Adipocyte (in vitro differentiated cells): ENCODE data around the gene GBE1.

Experiments
- DNase-seq: peaks from one replicate; pipeline ENCODE4 v3.0.0-alpha.2; 2015; ENCODE audit warnings: low read depth
- H3K27me3 ChIP-seq: replicated peaks from 2 replicates; pipeline ENCODE4 v1.7.0; 2013; ENCODE audit warnings: mild to moderate bottlenecking, low read length, moderate library complexity; ENCODE audit not compliant: control insufficient read depth, insufficient read depth
- H3K36me3 ChIP-seq: 2 replicates; pipeline ENCODE4 v1.7.0; 2013; ENCODE audit warnings: low read length, mild to moderate bottlenecking, moderate library complexity; ENCODE audit not compliant: control insufficient read depth, insufficient read depth, severe bottlenecking
- H3K4me1 ChIP-seq: 2 replicates; pipeline ENCODE4 v1.7.0; 2013; ENCODE audit warnings: mild to moderate bottlenecking, low read length, moderate library complexity; ENCODE audit not compliant: control insufficient read depth, insufficient read depth
- H3K4me3 ChIP-seq: 2 replicates; pipeline ENCODE4 v1.7.0; 2013; ENCODE audit warnings: mild to moderate bottlenecking, low read length, moderate library complexity
- H3K9ac ChIP-seq: 2 replicates; pipeline ENCODE4 v1.7.0; 2013; ENCODE audit warnings: mild to moderate bottlenecking, low read length, moderate library complexity
- H3K9me3 ChIP-seq: 2 replicates; pipeline ENCODE4 v1.7.0; 2013; ENCODE audit warnings: mild to moderate bottlenecking, low read length, moderate library complexity; ENCODE audit not compliant: control insufficient read depth

Gene GBE1

DNA sequence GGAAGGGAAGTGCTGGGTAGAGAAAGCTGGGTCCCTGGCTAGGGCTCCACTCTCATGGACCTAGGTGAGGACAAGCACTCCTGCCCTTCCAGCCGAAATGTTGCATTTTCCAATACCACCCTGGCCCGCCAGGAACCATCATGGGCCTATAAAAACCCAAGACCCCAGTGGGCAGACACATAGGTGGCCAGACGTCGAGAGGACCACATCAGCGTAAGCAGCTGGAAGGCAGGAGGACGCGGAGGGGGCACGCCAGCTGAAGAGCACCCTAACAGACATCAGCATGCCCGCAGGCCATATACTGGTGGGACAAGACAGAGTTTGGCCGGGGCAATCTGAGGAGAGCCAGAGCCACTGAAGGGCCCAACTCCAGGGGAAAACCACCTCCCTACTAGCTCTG, 98.3 kb downstream of the GBE1 start:
- H3K36me3 ChIP-seq: peaks cover 45% of the 10 kb centered on the region
- H3K4me1 ChIP-seq: peaks cover 44% of the 10 kb centered on the region
- no peak overlapping the region for H3K9ac ChIP-seq
- no peaks in the 10 kb centered on the region for H3K9me3 ChIP-seq
- H3K27me3 ChIP-seq: no peaks in the 10 kb centered on the region
- no peak overlapping the region for H3K4me3 ChIP-seq
- DNase-seq: no peak

- H3K9ac ChIP-seq: no peak overlapping the region
- DNase-seq: no peak
- H3K4me3 ChIP-seq: no peak overlapping the region
- H3K9me3 ChIP-seq: no peaks in the 10 kb centered on the region
- peaks cover 36% of the 10 kb centered on the region for H3K4me1 ChIP-seq
- H3K36me3 ChIP-seq: peaks cover 40% of the 10 kb centered on the region
- no peaks in the 10 kb centered on the region for H3K27me3 ChIP-seq
Measured at GRCh38 chr3:81660036-81660435, 101.4 kb downstream of the GBE1 start.

DNA sequence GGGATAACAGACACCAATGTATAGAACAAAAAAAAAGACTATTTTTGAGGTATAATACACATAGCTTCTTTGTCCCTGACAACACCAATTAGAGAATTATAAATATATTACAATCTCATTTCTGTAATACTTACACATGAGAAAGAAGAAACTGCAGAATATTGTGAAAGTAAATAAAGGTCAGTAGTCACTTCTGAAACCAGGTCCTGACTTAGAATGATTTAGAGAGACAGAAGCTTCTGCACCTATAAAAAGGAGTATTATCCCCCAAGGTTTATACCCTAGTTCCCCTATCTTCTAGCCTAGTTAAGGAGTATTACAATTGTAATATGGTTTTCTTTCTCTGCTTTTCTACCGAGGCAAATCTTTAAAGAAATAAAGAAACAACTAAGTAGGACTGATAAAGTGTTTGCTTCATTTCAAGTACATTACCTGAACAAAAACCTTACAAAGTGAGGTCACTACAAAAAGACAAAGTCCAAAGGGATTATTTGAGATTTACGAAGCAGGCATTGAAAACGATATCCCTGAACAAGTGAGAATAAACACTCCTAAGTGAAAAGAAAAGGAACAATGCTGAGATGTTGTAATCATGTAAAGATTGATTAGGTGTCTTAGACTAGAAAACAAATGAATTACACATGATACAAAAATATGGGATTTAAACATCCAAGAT, 103.0 kb downstream of the GBE1 start:
- H3K36me3 ChIP-seq: peaks cover 32% of the 10 kb centered on the region
- H3K9me3 ChIP-seq: no peaks in the 10 kb centered on the region
- H3K4me1 ChIP-seq: peaks cover 26% of the 10 kb centered on the region
- H3K27me3 ChIP-seq: no peaks in the 10 kb centered on the region
- no peak overlapping the region for H3K4me3 ChIP-seq
- no peak for DNase-seq
- H3K9ac ChIP-seq: no peak overlapping the region

DNA sequence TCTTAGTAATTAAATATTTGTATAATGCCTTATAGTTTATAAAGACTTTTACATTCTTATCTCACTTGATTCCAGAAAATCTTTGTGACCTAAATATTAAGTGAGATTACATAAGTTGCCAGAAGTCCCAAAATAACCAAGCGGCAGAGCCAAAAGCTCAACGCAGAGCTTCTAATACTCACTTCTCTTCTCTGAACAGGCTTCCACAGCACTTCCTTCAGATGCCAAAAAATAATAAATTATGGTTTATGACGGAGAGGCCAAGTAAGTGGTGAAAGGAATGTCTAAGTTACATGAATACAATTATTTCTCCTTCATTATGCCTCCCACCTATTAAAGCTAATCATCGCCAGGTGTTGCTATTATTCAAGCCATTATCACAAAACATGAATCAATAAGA, 110.3 kb downstream of the GBE1 start:
- H3K27me3 ChIP-seq: no peaks in the 10 kb centered on the region

DNA sequence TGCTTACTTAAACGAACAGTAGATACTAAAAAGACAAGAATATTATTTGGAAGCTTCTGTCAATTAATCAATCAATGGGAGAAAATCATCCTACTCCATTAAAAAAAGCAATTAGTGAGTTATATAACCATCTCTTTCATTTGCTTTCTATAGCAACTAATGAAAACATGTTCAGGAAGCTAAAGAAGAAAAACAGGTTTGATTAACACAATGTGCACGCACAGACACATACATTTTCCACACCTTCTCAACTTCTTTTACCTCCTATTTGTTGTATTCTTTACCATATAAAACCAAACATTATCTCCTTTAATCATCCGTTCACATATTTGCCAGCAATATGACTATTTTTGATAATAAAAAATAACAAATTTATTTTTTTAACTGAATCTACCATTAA, 111.3 kb downstream of the GBE1 start:
- no peak for DNase-seq
- H3K27me3 ChIP-seq: no peaks in the 10 kb centered on the region
- H3K9ac ChIP-seq: no peak overlapping the region
- no peak overlapping the region for H3K4me3 ChIP-seq
- H3K4me1 ChIP-seq: peaks cover 4% of the 10 kb centered on the region
- no peaks in the 10 kb centered on the region for H3K9me3 ChIP-seq
- peaks cover 68% of the 10 kb centered on the region for H3K36me3 ChIP-seq

More for the DNA sequence above, 110.3 kb downstream of the GBE1 start:
- Histone ChIP-seq H3K4me3 (no peak overlapping the region), H3K36me3 (peaks cover 62% of the 10 kb centered on the region), H3K9ac (no peak overlapping the region), H3K4me1 (peaks cover 4% of the 10 kb centered on the region), H3K9me3 (no peaks in the 10 kb centered on the region)
- no peak for DNase-seq

DNA sequence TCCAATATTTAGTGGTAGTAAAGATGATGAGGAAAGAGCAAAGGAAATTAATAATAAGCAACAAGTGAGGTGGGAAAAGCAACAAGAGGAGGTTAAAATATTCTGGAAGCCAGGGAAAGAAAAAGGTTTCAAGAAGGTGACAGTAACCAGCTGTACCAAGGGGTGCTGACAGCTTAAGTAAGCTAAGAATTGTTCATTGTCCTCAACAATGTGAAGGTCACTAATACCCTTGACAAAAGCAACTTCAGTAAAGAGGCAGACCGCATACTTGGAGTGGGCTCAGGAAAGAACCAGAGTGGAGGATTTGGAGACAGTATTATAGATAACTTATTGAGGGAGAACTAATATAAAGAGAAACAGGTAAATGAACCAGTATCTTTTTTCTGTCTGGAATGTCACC, 116.2 kb downstream of the GBE1 start:
- no peak overlapping the region for H3K9ac ChIP-seq
- H3K27me3 ChIP-seq: no peaks in the 10 kb centered on the region
- H3K36me3 ChIP-seq: peaks cover 88% of the 10 kb centered on the region
- H3K9me3 ChIP-seq: no peaks in the 10 kb centered on the region
- DNase-seq: no peak
- no peak overlapping the region for H3K4me3 ChIP-seq
- H3K4me1 ChIP-seq: no peaks in the 10 kb centered on the region

- Histone ChIP-seq H3K4me3 (no peak overlapping the region), H3K36me3 (peaks cover 88% of the 10 kb centered on the region), H3K9ac (no peak overlapping the region), H3K27me3 (no peaks in the 10 kb centered on the region), H3K4me1 (no peaks in the 10 kb centered on the region), H3K9me3 (no peaks in the 10 kb centered on the region)
- peak; percentile 19 for DNase-seq
Measured at GRCh38 chr3:81643721-81644120, 117.7 kb downstream of the GBE1 start.

DNA sequence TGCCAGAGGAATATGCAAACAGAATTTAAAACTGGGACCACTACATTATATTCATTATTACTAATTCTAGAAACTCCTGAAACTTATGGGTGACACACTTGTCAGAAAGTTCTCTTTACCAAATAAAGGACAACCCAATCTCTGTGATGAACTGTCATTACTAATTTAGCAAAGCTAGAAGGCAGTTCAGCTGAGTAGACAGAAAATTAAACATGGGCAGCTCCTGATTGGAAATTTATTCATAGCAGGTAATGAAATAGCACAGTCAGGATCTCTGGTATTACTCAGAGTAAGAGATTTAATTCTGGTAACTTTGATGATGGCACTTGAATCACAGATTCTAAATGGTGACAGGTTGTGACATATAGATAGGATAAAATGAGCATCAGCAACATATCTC, 123.0 kb downstream of the GBE1 start:
- no peak overlapping the region for H3K4me3 ChIP-seq
- DNase-seq: no peak
- H3K9me3 ChIP-seq: no peaks in the 10 kb centered on the region
- no peaks in the 10 kb centered on the region for H3K27me3 ChIP-seq
- no peak overlapping the region for H3K9ac ChIP-seq
- H3K4me1 ChIP-seq: no peaks in the 10 kb centered on the region
- H3K36me3 ChIP-seq: peaks cover 88% of the 10 kb centered on the region

GRCh38 chr3:81632659-81633058, 128.8 kb downstream of the GBE1 start:
- Histone ChIP-seq H3K9ac (no peak overlapping the region), H3K27me3 (no peaks in the 10 kb centered on the region), H3K9me3 (no peaks in the 10 kb centered on the region), H3K36me3 (peaks cover 84% of the 10 kb centered on the region), H3K4me3 (no peak overlapping the region), H3K4me1 (no peaks in the 10 kb centered on the region)
- DNase-seq: no peak

- Histone ChIP-seq H3K9me3 (no peaks in the 10 kb centered on the region), H3K9ac (no peak overlapping the region), H3K4me3 (no peak overlapping the region), H3K4me1 (peaks cover 8% of the 10 kb centered on the region), H3K27me3 (no peaks in the 10 kb centered on the region), H3K36me3 (peaks cover 48% of the 10 kb centered on the region)
- DNase-seq: no peak
Measured at GRCh38 chr3:81624756-81625155, 136.7 kb downstream of the GBE1 start.

DNA sequence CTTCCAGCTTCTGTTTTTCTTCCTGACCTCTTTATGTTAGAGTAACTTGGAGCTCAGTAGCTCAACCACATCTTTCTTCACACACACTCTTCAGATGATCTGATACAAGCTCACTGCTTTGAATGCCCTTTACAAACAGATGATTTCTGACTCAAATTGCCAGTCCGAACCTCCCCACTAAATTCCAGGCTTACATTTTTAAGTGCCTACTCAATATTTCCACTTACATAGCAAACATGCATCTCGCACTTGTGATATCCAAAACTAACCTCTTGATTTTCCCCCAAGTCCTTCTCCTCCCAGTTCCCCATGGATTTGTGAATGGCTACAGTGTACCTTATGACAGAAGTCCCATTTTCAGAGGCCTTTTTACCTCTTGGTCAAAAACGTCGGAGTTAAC, 139.1 kb downstream of the GBE1 start:
- Histone ChIP-seq H3K4me1 (peaks cover 8% of the 10 kb centered on the region), H3K9ac (no peak overlapping the region), H3K27me3 (no peaks in the 10 kb centered on the region), H3K9me3 (no peaks in the 10 kb centered on the region), H3K4me3 (no peak overlapping the region), H3K36me3 (peaks cover 47% of the 10 kb centered on the region)
- peak; percentile 66 for DNase-seq

- no peaks in the 10 kb centered on the region for H3K27me3 ChIP-seq
- peaks cover 51% of the 10 kb centered on the region for H3K36me3 ChIP-seq
- DNase-seq: no peak
Measured at GRCh38 chr3:81621277-81621676, 140.2 kb downstream of the GBE1 start.

More at GRCh38 chr3:81621277-81621676, 140.2 kb downstream of the GBE1 start:
- Histone ChIP-seq H3K4me1 (peaks cover 8% of the 10 kb centered on the region), H3K9me3 (no peaks in the 10 kb centered on the region), H3K4me3 (no peak overlapping the region), H3K9ac (no peak overlapping the region)
